GM12878 (cell line): ENCODE measurements around the gene NHEJ1.

Experiments used
- ASH2L ChIP-seq: fragments of 300-600, 200-600 bp; sonication (generic); IDR thresholded peaks from 2 replicates; pipeline ENCODE4 v1.6.1; 2017; ENCODE audit warnings: low read depth, mild to moderate bottlenecking, borderline replicate concordance
- MXI1 ChIP-seq: fragments of 150-350 bp; IDR thresholded peaks from 2 replicates; pipeline ENCODE4 v1.6.1; 2011; ENCODE audit warnings: low read depth, mild to moderate bottlenecking, inconsistent platforms, low read length, improper control_type of control experiment
- NFYA ChIP-seq: IDR thresholded peaks from 2 replicates; pipeline ENCODE4 v1.6.1; 2011; ENCODE audit warnings: low read depth, mild to moderate bottlenecking, low read length, improper control_type of control experiment, borderline replicate concordance
- POLR2AphosphoS5 ChIP-seq: IDR thresholded peaks from 2 replicates; pipeline ENCODE4 v1.6.1; 2011; ENCODE audit warnings: mild to moderate bottlenecking, low read length, inconsistent platforms
- TARDBP ChIP-seq: IDR thresholded peaks from 2 replicates; pipeline ENCODE4 v1.6.1; 2016; ENCODE audit warnings: borderline replicate concordance
- ZNF274 ChIP-seq: IDR thresholded peaks from one replicate; pipeline ENCODE4 v1.8.0; 2011; ENCODE audit not compliant: insufficient read length, insufficient read depth
- ZNF384 ChIP-seq: IDR thresholded peaks from 2 replicates; pipeline ENCODE4 v1.6.1; 2012; ENCODE audit warnings: low read depth, mild to moderate bottlenecking, low read length, improper control_type of control experiment, borderline replicate concordance
- TF ChIP-seq, protein P1 (sequence below), 3 experiments: IDR thresholded peaks in 2 of 3; conservative IDR thresholded peaks in 1 of 3; 2 replicates each; pipeline ENCODE4 v1.5.1; 2011; ENCODE audit warnings: low read depth in 3 of 3, low read length in 3 of 3, mild to moderate bottlenecking in 3 of 3, control low read depth in 2 of 3, moderate library complexity in 2 of 3, inconsistent platforms in 1 of 3, mixed read lengths in 1 of 3; ENCODE audit not compliant: control insufficient read depth in 2 of 3, insufficient read depth in 1 of 3; ENCODE audit errors: extremely low read depth in 1 of 3
- TF ChIP-seq, protein P2 (sequence below): IDR thresholded peaks from 2 replicates; pipeline ENCODE4 v1.6.1; 2011; ENCODE audit warnings: borderline replicate concordance, low read depth, mild to moderate bottlenecking, moderate library complexity, mixed read lengths, low read length; ENCODE audit not compliant: insufficient read depth; ENCODE audit errors: extremely low read length
- TF ChIP-seq, protein P3 (sequence below): IDR thresholded peaks from 2 replicates; pipeline ENCODE4 v1.6.1; 2012; ENCODE audit warnings: low read depth, low read length, improper control_type of control experiment
- TF ChIP-seq, protein P4 (sequence below): IDR thresholded peaks from 2 replicates; pipeline ENCODE4 v1.6.1; 2011; ENCODE audit warnings: mild to moderate bottlenecking, low read depth, low read length, moderate library complexity; ENCODE audit not compliant: insufficient replicate concordance

DNA sequence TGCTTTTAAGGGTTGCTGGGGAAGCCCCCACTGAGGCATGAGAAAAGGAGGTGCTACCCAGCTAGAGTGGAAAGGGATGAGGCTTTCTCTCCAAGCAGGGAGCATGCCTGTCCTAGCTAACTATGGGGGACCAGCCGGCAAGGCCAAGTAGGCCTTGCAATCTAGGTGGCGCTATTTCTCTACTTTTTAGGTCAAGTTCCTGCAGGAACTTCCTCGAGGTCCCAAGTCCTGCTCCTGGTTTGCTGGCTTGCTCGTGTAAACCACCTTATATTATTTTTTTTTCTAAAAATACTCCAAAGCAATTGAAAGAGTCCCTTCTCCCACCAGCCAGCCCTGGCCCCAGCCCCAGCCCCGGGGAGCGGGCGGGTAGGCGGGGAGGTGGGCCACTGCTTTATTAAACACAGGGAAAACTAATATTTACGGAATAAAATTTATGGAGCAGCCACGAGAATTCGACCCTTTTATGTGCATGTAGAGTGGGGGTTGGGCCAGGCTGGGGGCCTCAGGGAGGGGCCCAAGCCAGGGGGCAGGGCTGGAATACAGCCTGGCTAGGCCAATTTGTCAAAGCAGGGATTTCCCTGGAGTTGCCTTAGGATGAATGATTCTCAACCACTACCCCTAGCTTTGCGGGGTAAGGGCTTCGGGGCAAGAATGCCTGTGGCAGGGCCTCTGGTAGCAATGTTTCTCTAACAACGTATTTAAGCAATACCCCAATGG, 87.0 kb downstream of the NHEJ1 start:
- TF ChIP-seq, protein P1, sequence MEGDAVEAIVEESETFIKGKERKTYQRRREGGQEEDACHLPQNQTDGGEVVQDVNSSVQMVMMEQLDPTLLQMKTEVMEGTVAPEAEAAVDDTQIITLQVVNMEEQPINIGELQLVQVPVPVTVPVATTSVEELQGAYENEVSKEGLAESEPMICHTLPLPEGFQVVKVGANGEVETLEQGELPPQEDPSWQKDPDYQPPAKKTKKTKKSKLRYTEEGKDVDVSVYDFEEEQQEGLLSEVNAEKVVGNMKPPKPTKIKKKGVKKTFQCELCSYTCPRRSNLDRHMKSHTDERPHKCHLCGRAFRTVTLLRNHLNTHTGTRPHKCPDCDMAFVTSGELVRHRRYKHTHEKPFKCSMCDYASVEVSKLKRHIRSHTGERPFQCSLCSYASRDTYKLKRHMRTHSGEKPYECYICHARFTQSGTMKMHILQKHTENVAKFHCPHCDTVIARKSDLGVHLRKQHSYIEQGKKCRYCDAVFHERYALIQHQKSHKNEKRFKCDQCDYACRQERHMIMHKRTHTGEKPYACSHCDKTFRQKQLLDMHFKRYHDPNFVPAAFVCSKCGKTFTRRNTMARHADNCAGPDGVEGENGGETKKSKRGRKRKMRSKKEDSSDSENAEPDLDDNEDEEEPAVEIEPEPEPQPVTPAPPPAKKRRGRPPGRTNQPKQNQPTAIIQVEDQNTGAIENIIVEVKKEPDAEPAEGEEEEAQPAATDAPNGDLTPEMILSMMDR (IDR thresholded peaks at IDR 0.05 in 2 of 3, conservative IDR thresholded peaks at IDR 0.05 in 1 of 3; ENCODE audit: control insufficient read depth in 2 of 3, extremely low read depth in 1 of 3, insufficient read depth in 1 of 3, low read depth in 3 of 3, low read length in 3 of 3): peak; percentile 48 to 62 (median 58)
- TF ChIP-seq ASH2L: no peak
- TF ChIP-seq TARDBP: no peak
- TF ChIP-seq POLR2AphosphoS5: no peak
- TF ChIP-seq, protein P2, sequence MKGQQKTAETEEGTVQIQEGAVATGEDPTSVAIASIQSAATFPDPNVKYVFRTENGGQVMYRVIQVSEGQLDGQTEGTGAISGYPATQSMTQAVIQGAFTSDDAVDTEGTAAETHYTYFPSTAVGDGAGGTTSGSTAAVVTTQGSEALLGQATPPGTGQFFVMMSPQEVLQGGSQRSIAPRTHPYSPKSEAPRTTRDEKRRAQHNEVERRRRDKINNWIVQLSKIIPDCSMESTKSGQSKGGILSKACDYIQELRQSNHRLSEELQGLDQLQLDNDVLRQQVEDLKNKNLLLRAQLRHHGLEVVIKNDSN: no peak
- no peak for TF ChIP-seq NFYA
- TF ChIP-seq ZNF384: no peak
- no peak for TF ChIP-seq MXI1
- TF ChIP-seq, protein P3, sequence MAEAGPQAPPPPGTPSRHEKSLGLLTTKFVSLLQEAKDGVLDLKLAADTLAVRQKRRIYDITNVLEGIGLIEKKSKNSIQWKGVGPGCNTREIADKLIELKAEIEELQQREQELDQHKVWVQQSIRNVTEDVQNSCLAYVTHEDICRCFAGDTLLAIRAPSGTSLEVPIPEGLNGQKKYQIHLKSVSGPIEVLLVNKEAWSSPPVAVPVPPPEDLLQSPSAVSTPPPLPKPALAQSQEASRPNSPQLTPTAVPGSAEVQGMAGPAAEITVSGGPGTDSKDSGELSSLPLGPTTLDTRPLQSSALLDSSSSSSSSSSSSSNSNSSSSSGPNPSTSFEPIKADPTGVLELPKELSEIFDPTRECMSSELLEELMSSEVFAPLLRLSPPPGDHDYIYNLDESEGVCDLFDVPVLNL: no peak
- TF ChIP-seq ZNF274: no peak
- TF ChIP-seq, protein P4, sequence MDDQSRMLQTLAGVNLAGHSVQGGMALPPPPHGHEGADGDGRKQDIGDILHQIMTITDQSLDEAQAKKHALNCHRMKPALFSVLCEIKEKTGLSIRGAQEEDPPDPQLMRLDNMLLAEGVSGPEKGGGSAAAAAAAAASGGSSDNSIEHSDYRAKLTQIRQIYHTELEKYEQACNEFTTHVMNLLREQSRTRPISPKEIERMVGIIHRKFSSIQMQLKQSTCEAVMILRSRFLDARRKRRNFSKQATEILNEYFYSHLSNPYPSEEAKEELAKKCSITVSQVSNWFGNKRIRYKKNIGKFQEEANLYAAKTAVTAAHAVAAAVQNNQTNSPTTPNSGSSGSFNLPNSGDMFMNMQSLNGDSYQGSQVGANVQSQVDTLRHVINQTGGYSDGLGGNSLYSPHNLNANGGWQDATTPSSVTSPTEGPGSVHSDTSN: no peak
